DND-41 (cell line): ENCODE results near the gene CLEC18B.
"Not testable (repeated sequence)": the region's sequence is repeated elsewhere in the genome, so short reads cannot be mapped to it uniquely, and the experiment has no call there.

Experiments
- EZH2 ChIP-seq: IDR thresholded peaks from 3 replicates; pipeline ENCODE4 v1.6.1; 2012; ENCODE audit warnings: borderline replicate concordance, low read depth, mild to moderate bottlenecking, moderate library complexity, low read length, inconsistent platforms; ENCODE audit not compliant: severe bottlenecking
- TF ChIP-seq, protein P1 (sequence below): IDR thresholded peaks from 2 replicates; pipeline ENCODE4 v1.5.1; 2012; ENCODE audit warnings: borderline replicate concordance, low read length, moderate library complexity, mild to moderate bottlenecking; ENCODE audit not compliant: poor library complexity, severe bottlenecking; ENCODE audit errors: extremely low read depth

GRCh38 chr16:74420612-74421481 lies at the start of gene CLEC18B:
- TF ChIP-seq, protein P1, sequence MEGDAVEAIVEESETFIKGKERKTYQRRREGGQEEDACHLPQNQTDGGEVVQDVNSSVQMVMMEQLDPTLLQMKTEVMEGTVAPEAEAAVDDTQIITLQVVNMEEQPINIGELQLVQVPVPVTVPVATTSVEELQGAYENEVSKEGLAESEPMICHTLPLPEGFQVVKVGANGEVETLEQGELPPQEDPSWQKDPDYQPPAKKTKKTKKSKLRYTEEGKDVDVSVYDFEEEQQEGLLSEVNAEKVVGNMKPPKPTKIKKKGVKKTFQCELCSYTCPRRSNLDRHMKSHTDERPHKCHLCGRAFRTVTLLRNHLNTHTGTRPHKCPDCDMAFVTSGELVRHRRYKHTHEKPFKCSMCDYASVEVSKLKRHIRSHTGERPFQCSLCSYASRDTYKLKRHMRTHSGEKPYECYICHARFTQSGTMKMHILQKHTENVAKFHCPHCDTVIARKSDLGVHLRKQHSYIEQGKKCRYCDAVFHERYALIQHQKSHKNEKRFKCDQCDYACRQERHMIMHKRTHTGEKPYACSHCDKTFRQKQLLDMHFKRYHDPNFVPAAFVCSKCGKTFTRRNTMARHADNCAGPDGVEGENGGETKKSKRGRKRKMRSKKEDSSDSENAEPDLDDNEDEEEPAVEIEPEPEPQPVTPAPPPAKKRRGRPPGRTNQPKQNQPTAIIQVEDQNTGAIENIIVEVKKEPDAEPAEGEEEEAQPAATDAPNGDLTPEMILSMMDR: not testable (repeated sequence)
- TF ChIP-seq EZH2: not testable (repeated sequence)
